WERI-Rb-1 (cell line): Measurements from ENCODE around the gene WNK2.
A peak's percentile ranks its signal among the peaks of the same experiment; 100 is the strongest.

Experiments
- DNase-seq: peaks from one replicate; pipeline ENCODE4 v3.0.0-alpha.2; 2020
- H3K27ac ChIP-seq: fragments of 250-450 bp; sonication (Bioruptor Pico); 2 replicates; pipeline ENCODE4 v1.5.1; 2020; ENCODE audit warnings: mild to moderate bottlenecking, moderate library complexity
- H3K27me3 ChIP-seq: fragments of 250-450 bp; sonication (Bioruptor Pico); 2 replicates; pipeline ENCODE4 v1.5.1; 2021; ENCODE audit warnings: mild to moderate bottlenecking, low read depth, moderate library complexity; ENCODE audit not compliant: insufficient read depth, severe bottlenecking
- H3K36me3 ChIP-seq: fragments of 250-450 bp; sonication (Bioruptor Pico); 2 replicates; pipeline ENCODE4 v1.5.1; 2020; ENCODE audit warnings: mild to moderate bottlenecking, moderate library complexity
- H3K4me3 ChIP-seq: 2 replicates; pipeline ENCODE4 v1.5.1; 2011; ENCODE audit warnings: low read depth, mild to moderate bottlenecking, control low read depth, low read length
- H3K9me3 ChIP-seq: fragments of 250-450 bp; sonication (Bioruptor Pico); 2 replicates; pipeline ENCODE4 v1.5.1; 2021; ENCODE audit warnings: mild to moderate bottlenecking, moderate library complexity; ENCODE audit not compliant: severe bottlenecking
- TF ChIP-seq, protein P1 (sequence below): IDR thresholded peaks from 2 replicates; pipeline ENCODE4 v1.5.1; 2011; ENCODE audit warnings: low read depth, mild to moderate bottlenecking, control low read depth, inconsistent platforms, low read length

WNK2 gene

DNA sequence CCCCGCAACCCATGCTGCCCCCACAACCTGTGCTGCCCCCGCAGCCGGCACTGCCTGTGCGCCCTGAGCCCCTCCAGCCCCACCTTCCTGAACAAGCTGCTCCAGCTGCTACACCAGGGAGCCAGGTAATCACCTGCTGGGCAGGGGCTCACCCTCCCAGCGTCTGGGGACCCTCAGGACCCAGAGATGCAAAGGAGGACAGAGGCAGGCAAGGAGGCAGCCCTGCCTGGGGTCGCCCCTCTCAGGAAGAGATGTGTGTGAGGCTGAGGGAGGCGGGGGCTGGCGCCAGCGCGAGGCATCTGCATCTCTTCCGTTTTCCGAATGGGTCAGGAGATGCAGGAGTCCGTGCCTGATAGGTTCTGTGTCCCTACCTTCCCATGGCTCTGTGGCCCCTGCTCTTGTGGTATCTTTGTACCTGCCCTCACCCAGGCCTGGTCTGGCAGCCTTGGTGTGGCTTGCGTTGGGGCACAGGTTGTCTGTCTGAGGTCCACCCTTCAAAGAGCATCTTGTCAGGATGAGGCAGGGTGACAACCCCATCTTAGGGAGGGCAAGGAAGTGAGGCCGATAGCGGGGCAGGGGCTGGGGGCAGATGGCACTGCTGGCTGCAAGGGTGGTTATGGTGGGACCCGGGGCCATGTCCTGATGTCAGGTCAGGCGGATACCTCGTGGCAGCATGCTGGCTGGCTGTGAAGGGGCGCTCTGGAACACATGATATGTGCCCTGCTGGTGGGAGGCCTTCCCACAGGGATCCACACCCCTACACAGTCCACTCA, 75.7 kb downstream of the WNK2 start:
- DNase-seq, result no peak
- H3K27ac ChIP-seq, result no peak overlapping the region
- TF ChIP-seq, protein P1, sequence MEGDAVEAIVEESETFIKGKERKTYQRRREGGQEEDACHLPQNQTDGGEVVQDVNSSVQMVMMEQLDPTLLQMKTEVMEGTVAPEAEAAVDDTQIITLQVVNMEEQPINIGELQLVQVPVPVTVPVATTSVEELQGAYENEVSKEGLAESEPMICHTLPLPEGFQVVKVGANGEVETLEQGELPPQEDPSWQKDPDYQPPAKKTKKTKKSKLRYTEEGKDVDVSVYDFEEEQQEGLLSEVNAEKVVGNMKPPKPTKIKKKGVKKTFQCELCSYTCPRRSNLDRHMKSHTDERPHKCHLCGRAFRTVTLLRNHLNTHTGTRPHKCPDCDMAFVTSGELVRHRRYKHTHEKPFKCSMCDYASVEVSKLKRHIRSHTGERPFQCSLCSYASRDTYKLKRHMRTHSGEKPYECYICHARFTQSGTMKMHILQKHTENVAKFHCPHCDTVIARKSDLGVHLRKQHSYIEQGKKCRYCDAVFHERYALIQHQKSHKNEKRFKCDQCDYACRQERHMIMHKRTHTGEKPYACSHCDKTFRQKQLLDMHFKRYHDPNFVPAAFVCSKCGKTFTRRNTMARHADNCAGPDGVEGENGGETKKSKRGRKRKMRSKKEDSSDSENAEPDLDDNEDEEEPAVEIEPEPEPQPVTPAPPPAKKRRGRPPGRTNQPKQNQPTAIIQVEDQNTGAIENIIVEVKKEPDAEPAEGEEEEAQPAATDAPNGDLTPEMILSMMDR, result no peak
- H3K4me3 ChIP-seq, result no peak overlapping the region
- peaks cover 17% of the 10 kb centered on the region for H3K36me3 ChIP-seq
- H3K27me3 ChIP-seq, result no peaks in the 10 kb centered on the region
- H3K9me3 ChIP-seq, result no peaks in the 10 kb centered on the region

DNA sequence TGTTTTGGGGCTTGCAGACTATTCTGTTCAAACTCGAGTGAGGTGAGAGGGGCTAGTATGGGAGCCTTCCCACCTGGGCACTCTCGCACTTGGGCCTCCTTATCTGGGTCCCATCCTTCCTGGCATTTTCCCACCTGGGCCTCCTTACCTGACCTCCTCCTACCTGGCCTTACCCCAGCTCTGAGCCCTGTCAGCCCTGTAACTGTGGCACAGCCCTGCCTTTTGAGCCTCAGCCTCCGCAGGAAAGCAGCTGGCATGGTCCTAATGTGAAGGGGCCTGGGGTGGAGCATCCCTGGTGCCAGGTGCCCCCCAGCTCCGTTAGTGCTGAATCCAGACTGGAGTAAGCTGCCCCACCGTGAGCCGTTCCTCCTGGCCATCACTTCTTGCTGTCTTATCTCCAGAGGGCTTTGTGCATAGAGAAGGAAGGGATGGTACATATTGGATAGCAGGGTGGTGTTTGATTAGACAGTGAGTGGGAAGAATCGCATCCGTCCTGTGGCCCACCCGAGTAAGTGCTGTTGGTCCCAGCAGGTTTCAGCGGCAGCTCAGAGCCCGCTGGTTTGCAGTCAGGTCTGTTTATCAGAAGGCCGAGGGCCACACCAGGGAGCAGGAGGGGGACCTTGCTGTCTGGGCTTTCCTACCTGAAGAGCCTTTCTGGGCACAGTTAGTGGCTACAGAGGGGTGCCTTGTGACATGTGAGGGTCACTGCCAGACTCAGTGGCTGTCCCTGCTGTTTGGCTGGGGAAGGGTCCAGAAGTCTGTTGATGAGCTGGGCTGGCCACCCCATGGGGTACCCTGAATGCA, 76.5 kb downstream of the WNK2 start:
- no peak for DNase-seq
- peaks cover 13% of the 10 kb centered on the region for H3K36me3 ChIP-seq
- TF ChIP-seq, protein P1, result no peak
- no peak overlapping the region for H3K27ac ChIP-seq
- H3K27me3 ChIP-seq, result no peaks in the 10 kb centered on the region
- H3K4me3 ChIP-seq, result no peak overlapping the region
- H3K9me3 ChIP-seq, result no peaks in the 10 kb centered on the region

DNA sequence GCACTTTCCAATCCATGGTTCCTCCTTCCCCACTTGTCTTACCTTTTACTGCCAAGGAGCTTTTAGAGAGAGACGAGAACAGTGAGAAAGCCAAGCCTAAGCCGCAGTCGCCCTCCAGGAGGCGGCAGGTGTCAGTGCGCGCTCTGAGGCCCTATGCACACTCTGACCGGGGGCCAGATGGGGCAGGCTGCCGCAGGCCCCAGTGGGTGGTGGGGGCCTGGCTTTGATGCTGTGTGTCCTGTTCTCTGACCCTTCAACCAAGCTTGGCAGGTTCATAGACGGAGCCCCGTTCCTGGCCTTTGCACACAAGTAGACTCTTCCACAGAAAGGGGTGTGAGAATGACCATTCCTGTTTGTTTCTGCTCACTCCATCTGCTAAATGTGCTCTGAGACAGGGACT, 77.3 kb downstream of the WNK2 start:
- H3K27me3 ChIP-seq, result no peaks in the 10 kb centered on the region
- TF ChIP-seq, protein P1, result peak; percentile 85
- no peak overlapping the region for H3K27ac ChIP-seq
- peaks cover 16% of the 10 kb centered on the region for H3K36me3 ChIP-seq
- H3K4me3 ChIP-seq, result no peak overlapping the region
- peak; percentile 75 for DNase-seq
- no peaks in the 10 kb centered on the region for H3K9me3 ChIP-seq

DNA sequence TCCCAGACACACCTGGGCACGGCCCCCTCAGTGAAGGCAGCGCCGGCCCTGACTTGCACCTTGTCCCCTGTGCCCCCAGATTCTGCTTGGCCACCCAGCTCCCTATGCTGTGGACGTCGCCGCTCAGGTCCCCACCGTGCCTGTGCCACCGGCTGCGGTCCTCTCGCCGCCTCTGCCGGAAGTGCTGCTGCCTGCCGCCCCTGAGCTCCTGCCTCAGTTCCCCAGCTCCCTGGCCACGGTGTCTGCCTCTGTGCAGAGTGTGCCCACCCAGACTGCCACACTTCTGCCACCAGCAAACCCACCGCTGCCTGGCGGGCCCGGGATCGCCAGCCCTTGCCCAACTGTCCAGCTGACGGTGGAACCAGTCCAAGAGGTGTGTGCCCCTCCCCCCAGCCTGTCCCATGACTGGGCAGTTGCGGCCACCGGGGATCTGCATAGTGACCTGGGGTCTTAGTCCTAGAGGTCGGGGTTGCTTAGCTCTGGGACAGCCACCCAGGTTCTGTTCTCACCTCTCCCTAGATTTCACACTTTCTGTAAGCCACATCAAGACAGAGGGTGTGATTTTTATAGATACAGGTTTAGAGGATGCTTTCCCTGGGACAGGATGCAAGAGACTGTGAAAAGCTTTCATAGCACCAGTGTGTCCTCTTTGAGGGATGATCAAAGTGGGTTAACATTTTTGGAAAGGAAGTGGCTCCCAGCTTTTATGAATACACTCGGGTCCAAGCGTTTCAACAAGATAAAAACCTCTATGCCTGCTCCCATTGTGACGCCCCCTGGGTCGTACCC, 78.0 kb downstream of the WNK2 start:
- peaks cover 16% of the 10 kb centered on the region for H3K36me3 ChIP-seq
- H3K4me3 ChIP-seq, result no peak overlapping the region
- no peak overlapping the region for H3K27ac ChIP-seq
- no peaks in the 10 kb centered on the region for H3K9me3 ChIP-seq
- no peaks in the 10 kb centered on the region for H3K27me3 ChIP-seq
- TF ChIP-seq, protein P1, result no peak
- DNase-seq, result no peak

DNA sequence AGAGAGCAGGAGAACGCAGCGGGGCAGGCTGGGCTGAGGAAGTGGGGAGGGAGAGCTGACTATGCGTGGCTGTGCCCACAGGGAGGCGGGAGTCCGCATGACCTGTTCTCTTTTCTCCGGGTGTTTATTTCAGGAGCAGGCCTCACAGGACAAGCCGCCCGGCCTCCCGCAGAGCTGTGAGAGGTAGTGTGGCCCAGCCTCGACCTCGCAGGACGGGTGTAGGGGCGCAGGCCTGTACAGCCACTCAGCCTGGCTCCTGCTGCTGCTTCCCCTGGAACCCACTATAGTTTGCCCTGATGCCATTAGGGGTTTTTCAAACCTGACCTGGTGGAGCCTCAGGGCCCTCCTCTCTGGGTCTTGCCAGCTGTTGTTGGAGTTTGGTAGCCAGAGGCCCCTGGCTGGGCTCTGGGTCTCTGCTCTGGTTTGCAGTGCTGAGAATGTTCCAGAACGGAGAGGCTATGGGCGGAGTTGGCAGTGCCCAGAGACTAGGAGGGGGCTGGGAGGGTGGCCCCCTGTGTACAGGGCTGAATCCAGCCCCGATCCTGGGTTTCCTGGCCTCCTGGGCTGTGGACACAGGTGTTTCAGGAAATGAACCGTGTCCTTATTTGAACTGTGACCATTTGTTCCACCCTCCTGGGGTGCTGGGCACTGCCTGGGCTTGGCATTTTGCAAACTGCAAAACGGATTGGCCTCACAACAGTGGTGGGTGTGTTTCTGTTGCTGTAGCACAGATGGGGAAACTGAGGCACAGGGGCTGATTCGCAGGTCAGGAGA, 78.8 kb downstream of the WNK2 start:
- no peak overlapping the region for H3K27ac ChIP-seq
- DNase-seq, result no peak

More for the DNA sequence above, 78.8 kb downstream of the WNK2 start:
- H3K4me3 ChIP-seq, result no peak overlapping the region
- no peaks in the 10 kb centered on the region for H3K27me3 ChIP-seq
- H3K36me3 ChIP-seq, result peaks cover 19% of the 10 kb centered on the region
- TF ChIP-seq, protein P1, result no peak
- H3K9me3 ChIP-seq, result no peaks in the 10 kb centered on the region
